Limb (tissue), 2 donors: Measurements from ENCODE around the gene TINAGL1.

Source experiments
- DNase-seq, 2 donors: peaks; one replicate each; pipeline ENCODE4 v3.0.0-alpha.2; 2016; ENCODE audit errors: extremely low spot score in 2 of 2

TINAGL1 gene

DNA sequence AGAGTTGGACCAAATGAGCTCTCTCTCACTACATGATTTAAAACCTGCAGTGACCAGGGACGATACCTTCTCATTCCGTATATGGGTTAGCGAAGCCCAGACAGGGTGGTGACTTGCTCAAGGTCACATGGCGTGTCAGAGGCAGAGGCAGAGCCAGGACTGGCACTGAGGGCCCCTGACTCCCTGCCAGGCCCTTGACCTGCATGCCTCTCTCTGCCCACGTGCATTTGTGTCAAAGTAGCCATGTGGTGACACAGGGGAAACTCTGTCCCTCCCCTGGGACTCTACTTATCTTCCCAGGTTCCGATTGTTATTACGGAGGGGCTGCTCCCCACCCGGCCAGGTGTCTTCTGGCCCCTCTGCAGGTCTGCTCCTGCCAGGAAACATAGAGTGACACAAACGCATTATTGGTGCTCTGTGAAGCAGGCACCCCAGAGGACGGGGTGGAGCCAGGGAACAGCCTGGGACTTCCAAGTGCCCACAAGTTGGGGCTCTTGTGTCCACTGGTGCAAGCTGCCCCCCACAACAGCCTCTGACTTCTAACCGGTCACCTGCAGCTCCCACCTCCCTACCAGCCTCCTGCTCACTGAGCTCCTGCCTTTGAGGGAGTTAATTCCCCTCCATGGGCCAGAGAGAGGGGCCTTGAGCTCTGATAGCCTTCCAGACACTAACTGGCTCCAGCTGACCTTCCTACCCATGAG, 7.3 kb upstream of the TINAGL1 start:
- no peak for DNase-seq

DNA sequence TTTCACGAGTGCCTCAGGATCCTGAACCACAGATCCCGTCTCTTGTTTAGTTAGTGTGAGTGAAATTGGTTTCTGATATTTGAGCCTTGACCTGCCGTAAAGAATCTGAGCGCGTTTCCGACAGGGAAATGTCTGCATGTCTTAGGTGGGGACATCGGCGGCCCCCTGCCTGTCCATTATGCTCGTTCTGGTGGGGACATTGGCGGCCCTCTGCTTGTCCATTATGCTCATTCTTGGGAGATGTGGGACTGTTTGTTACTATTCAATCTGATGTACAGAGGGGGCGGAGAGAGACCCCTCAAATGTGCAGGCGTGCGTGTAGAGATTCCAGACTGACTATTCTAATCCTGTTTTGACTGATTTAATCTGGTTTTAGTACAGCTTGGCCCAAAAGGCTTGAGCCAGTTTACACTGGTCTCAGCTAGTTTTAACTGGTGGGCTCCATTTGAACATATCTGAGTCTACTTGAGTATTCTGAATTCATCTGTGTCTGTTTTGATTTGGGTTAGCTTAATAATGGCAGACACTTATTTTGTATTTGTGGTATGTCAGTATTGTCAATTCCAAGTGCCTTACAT, 6.6 kb upstream of the TINAGL1 start:
- DNase-seq, result no peak

- no peak for DNase-seq
Measured at GRCh38 chr1:31570228-31570627, 6.1 kb upstream of the TINAGL1 start.

DNA sequence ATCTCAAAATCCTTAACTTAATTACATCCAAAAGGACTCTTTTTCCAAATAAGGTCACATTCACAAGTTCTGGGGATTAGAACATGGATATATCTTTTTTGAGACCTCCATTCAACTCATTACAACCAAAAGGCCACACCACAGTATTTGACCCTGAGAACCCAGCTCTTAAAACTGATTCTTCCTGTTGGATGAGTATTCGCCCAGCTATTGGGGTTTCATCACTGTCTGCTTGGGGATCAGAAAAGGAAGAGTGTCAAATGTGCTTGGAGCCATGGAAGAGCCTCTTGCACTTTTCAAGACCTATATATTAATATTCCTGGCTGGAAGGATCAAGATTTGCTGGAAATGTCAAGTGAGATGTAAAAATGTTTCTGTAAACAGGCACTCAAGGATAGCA, 5.4 kb upstream of the TINAGL1 start:
- DNase-seq, result no peak

- DNase-seq, result no peak
Measured at GRCh38 chr1:31571340-31572295, 4.7 kb upstream of the TINAGL1 start.

DNA sequence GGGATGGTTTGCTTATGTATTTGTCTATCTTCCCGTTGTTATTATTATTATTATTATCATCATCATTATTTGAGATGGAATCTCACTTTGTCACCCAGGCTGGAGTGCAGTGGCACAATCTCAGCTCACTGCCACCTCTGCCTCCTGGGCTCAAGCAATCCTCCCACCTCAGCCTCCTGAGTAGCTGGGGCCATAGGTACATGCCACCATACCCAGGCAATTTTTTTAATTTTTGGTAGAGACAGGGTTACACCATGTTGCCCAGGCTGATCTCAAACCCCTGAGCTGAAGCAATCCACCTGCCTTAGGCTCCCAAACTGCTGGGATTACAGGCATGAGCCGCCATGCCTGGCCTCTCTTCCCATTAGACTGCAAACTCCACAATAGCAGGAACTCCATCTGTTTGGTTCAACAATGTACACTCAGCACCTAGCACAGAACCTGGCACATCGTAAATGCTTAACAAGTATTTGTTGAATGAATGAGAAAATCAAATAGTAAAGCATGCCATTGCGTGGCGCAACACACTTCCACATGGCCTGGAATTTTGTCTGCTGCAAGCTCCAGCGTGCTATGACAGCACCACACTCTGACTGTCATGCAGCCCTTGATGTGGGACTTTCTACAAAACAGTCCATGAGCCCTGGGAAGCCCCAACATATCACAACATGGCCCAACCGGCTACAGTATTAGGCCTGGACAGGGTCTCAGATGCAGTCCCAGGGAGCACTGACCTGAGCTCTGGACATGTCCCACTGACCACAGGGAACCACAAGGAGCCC, 3.8 kb upstream of the TINAGL1 start:
- DNase-seq, result no peak

- DNase-seq, result no peak
Measured at GRCh38 chr1:31573261-31573660, 3.1 kb upstream of the TINAGL1 start.

DNA sequence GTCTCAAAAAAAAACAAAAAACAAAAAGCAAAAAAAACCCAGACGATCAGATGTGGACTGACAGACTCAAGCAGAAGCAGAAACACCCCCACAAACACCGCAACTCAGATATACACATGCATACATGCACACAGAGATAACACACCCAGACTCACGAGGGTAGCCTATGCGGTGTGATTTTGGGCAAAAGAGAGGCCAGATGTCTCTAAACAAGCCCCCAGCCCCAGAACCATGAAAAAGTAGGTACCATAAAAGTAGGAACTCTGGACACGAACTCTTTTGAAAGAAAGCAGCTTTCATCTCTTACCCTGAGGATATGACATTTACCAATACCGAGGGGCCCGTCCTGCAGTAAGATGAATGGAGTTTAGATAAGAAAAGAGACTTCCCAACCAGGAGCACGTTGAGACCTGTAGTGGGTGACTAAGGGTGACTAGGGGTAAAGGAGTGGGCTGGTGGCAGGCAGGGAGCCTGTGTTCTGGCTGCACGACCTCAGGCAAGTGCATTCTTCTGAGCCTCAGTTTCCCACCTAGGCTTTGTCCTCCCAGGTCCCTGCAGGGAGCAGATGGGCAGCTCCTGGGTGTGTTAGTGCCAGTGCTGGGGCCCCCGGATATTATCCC, 1.5 kb upstream of the TINAGL1 start:
- no peak for DNase-seq

- DNase-seq, result no peak
Measured at GRCh38 chr1:31575369-31576140, 760 bp upstream of the TINAGL1 start.

DNA sequence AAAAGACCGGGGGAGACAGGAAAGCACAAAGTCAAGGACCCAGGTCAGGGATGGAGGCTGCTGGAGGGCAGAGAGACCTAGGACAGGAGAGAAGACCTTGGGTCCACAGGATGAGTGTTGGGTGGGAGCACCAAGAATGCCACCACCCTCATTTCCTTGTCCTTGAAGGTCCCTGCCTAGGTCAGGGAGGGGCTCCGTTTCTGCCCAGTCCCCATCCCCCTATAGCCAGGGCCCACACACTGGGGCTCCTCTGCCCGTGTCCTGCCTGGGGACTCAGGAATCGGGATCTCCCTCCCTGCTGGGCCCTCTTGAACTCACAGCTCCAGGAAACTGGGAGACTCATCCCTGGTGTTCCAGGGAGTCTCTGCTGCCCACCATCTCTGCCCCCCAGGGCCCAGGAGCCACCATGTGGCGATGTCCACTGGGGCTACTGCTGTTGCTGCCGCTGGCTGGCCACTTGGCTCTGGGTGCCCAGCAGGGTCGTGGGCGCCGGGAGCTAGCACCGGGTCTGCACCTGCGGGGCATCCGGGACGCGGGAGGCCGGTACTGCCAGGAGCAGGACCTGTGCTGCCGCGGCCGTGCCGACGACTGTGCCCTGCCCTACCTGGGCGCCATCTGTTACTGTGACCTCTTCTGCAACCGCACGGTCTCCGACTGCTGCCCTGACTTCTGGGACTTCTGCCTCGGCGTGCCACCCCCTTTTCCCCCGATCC, 584 bp downstream of the TINAGL1 start:
- DNase-seq, result no peak

DNA sequence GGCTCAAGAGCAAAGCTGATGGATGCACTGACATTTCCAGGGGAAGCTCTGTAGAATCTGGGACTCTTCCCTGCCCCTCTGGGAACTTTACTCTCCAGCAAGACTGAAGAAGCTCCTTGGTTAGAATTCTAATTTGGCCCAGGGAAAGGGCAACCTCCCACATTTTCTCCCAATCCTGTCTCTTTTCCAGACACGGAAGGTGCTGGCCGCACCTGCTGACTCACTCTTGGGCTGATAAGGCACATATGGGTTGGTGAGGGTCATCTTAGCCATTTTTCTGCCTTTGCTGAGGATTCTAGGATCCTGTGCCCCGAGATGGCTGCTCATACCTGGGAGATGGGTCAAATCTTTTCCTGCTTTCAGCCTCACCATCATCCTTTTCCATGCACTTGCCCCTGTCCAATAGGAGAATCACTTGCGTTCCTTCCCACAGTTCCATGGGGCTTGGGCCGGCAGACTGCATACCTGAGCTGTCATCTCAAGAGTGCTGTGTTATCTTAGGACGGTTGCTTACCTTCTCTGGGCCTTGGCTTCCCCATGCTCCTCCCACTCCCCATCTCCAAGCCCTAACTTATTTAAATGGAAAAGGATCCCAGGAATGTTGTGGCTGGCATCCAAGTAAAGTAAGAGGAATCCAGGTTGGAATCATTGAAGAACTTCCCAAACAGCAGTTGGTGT, 1.3 kb downstream of the TINAGL1 start:
- no peak for DNase-seq

GRCh38 chr1:31579374-31579773, 3.1 kb downstream of the TINAGL1 start:
- no peak for DNase-seq

DNA sequence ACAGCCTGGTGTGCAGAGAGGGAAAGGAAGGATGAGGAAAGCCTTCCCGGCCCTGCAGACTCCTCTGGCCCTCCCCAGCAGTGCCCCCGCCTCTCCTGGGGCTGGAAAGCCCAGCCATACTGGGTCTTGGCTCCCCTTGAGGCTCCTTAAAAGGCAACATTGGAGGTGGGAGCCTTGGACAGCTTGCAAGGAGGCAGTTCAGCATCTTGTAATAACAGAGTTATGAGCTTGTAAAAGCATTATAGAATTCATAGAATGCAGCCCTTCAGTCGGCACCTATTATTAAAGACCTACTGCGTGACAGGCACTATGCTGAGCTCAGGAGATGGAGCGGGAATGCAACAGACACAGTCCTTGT, 4.2 kb downstream of the TINAGL1 start:
- DNase-seq, result no peak

GRCh38 chr1:31580891-31581603, 4.7 kb downstream of the TINAGL1 start:
- DNase-seq, result no peak

GRCh38 chr1:31581821-31582810, 5.8 kb downstream of the TINAGL1 start:
- DNase-seq, result no peak

DNA sequence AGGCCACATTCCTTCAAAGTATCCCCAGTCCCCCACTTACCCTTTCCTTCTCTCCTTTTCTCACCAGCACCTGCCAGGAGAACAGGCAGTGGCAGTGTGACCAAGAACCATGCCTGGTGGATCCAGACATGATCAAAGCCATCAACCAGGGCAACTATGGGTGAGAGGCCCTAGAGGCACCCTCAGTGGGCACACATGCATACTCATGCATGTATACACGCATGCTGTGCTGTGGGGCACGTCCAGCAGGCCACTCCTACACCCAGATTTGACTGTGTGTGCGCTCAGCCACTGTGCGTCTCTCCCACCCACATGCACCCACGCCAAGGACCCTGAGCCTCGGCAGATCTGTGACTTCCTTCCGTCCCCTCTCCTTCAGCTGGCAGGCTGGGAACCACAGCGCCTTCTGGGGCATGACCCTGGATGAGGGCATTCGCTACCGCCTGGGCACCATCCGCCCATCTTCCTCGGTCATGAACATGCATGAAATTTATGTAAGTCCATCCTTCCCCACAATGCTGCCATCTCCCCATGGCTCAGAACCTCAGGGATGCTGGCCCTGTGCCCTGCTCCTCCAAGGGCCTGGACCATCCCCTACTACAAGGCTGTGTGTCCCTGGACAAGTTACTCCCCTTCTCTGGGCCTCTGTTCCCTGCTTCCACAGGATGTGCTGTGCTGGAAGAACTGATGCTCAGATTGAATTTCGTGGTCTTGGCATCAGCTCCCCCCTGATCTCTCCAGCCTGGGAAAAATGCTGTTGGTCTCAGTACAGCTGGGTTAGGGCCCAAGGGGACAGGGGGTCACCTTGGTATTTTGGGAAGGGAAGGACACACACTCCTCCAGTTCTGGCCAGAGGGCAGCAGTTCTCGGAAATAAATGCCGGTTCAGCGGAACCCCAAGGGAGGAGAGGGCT, 7.0 kb downstream of the TINAGL1 start:
- no peak for DNase-seq
